CD14-positive monocyte (primary cell): ENCODE measurements around the gene CHD6. TPM values are rescaled to one million over a fixed set of nuclear protein-coding genes. Genes with fewer than 3 reads are reported as not detected.

Source experiments
- DNase-seq, 3 donors: peaks; one replicate each; pipeline ENCODE4 v3.0.0-alpha.2; 2011 to 2022
- H2AFZ ChIP-seq: 2 replicates; pipeline ENCODE4 v1.6.0; 2012; ENCODE audit warnings: mild to moderate bottlenecking, low read depth, low read length, inconsistent platforms; ENCODE audit not compliant: insufficient read depth, poor library complexity, severe bottlenecking
- H3K27ac ChIP-seq, 2 donors: 1 replicate in 1 of 2; 2 replicates in 1 of 2; pipeline ENCODE4 v1.5.1; 2012 to 2013; ENCODE audit warnings: low read length in 2 of 2, control low read depth in 1 of 2, inconsistent platforms in 1 of 2, low read depth in 1 of 2, mild to moderate bottlenecking in 1 of 2
- H3K27me3 ChIP-seq, 2 donors: one replicate each; pipeline versions ENCODE4 v1.6.0 to v1.6.1; 2011 to 2013; ENCODE audit warnings: low read length in 2 of 2; ENCODE audit not compliant: control insufficient read depth in 2 of 2, insufficient read depth in 2 of 2
- H3K36me3 ChIP-seq, 2 donors: replicated peaks in 1 of 2; 1 replicate in 1 of 2; 2 replicates in 1 of 2; pipeline versions ENCODE4 v1.5.1 to v1.6.1; 2012 to 2013; ENCODE audit warnings: low read length in 2 of 2, control low read depth in 1 of 2, inconsistent platforms in 1 of 2, mild to moderate bottlenecking in 1 of 2; ENCODE audit not compliant: insufficient read depth in 2 of 2, control insufficient read depth in 1 of 2
- H3K4me1 ChIP-seq, 2 donors: 1 replicate in 1 of 2; 2 replicates in 1 of 2; pipeline versions ENCODE4 v1.5.1 to v1.6.1; 2012 to 2013; ENCODE audit warnings: low read length in 2 of 2, control low read depth in 1 of 2, inconsistent platforms in 1 of 2, mild to moderate bottlenecking in 1 of 2, moderate library complexity in 1 of 2; ENCODE audit not compliant: insufficient read depth in 2 of 2, control insufficient read depth in 1 of 2
- H3K4me2 ChIP-seq: replicated peaks from 2 replicates; pipeline ENCODE3; 2012; ENCODE audit warnings: low read length, moderate library complexity, mild to moderate bottlenecking; ENCODE audit not compliant: poor library complexity, severe bottlenecking; ENCODE audit errors: extremely low read depth
- H3K4me3 ChIP-seq, 3 experiments: fragments of 200-600 bp in 1 of 3; sonication (generic) in 1 of 3; replicated peaks in 1 of 3; 1 replicate in 2 of 3; 2 replicates in 1 of 3; pipeline ENCODE4 v1.5.1; 2011 to 2013; ENCODE audit warnings: low read length in 3 of 3, mild to moderate bottlenecking in 3 of 3, control low read depth in 2 of 3, low read depth in 2 of 3, inconsistent platforms in 1 of 3, moderate library complexity in 1 of 3
- H3K79me2 ChIP-seq: 2 replicates; pipeline ENCODE4 v1.6.0; 2012; ENCODE audit warnings: mild to moderate bottlenecking, control low read depth, inconsistent platforms, low read length, moderate library complexity; ENCODE audit not compliant: insufficient read depth
- H3K9ac ChIP-seq: 2 replicates; pipeline ENCODE4 v1.6.0; 2017; ENCODE audit warnings: low read length, mild to moderate bottlenecking; ENCODE audit not compliant: insufficient read depth, poor library complexity, severe bottlenecking
- H3K9me3 ChIP-seq, 2 donors: replicated peaks in 1 of 2; 1 replicate in 1 of 2; 2 replicates in 1 of 2; pipeline versions ENCODE4 v1.5.1 to v1.6.1; 2012 to 2013; ENCODE audit warnings: low read length in 2 of 2, control low read depth in 1 of 2; ENCODE audit not compliant: control insufficient read depth in 1 of 2, insufficient read depth in 1 of 2
- H4K20me1 ChIP-seq: 2 replicates; pipeline ENCODE4 v1.6.0; 2012; ENCODE audit warnings: mild to moderate bottlenecking, low read length, control low read depth, moderate library complexity; ENCODE audit not compliant: insufficient read depth
- H3K27ac Mint-ChIP-seq, 7 donors: one replicate each; pipeline ENCODE4 v1.8.0; 2020; ENCODE audit warnings: mild to moderate bottlenecking in 7 of 7, mixed read lengths in 7 of 7, moderate library complexity in 6 of 7, inconsistent platforms in 2 of 7
- H3K27me3 Mint-ChIP-seq, 3 donors: one replicate each; pipeline ENCODE4 v1.8.0; 2021 to 2022; ENCODE audit warnings: low read depth in 3 of 3, mild to moderate bottlenecking in 3 of 3, mixed read lengths in 3 of 3, moderate library complexity in 3 of 3, inconsistent platforms in 1 of 3
- H3K36me3 Mint-ChIP-seq, 2 donors: one replicate each; pipeline ENCODE4 v1.8.0; 2020; ENCODE audit warnings: mixed read lengths in 2 of 2, inconsistent platforms in 1 of 2, mild to moderate bottlenecking in 1 of 2
- H3K4me1 Mint-ChIP-seq: one replicate; pipeline ENCODE4 v1.8.0; 2020; ENCODE audit warnings: mild to moderate bottlenecking, mixed read lengths
- H3K4me3 Mint-ChIP-seq, 2 donors: one replicate each; pipeline ENCODE4 v1.8.0; 2020; ENCODE audit warnings: mild to moderate bottlenecking in 2 of 2, mixed read lengths in 2 of 2, moderate library complexity in 1 of 2
- H3K9me3 Mint-ChIP-seq, 7 donors: one replicate each; pipeline ENCODE4 v1.8.0; 2020 to 2022; ENCODE audit warnings: mixed read lengths in 7 of 7, mild to moderate bottlenecking in 6 of 7, moderate library complexity in 6 of 7, inconsistent platforms in 2 of 7
- WGBS: methylation state at CpG from one replicate; pipeline ENCODE4 v1.1.5; 2013; ENCODE audit warnings: missing lambda C conversion rate; ENCODE audit not compliant: insufficient coverage; 5-methylcytosine and 5-hydroxymethylcytosine counted together
- intact Hi-C, 2 donors: fragments of 100-400 bp; cut with micrococcal nuclease; formaldehyde crosslinking; loops; one replicate each; pipeline versions ENCODE4 v1.15.0 to v1.15.1; 2023
- polyA plus RNA-seq, 3 donors: library from polyadenylated mRNA; depleted of rRNA in 1 of 3; unstranded in 2 of 3; stranded (reverse) in 1 of 3; fragments of 300-500 nt in 2 of 3; fragments of >200 nt in 1 of 3; fragmentation: Illumina TruSeq in 2 of 3; gene quantifications; 1 replicate in 2 of 3; 2 replicates in 1 of 3; pipeline ENCODE4 v1.2.3, GENCODE V29; 2012 to 2021
- TF ChIP-seq, protein P1 (sequence below): fragments of 200-600 bp; IDR thresholded peaks from one replicate; pipeline ENCODE4 v1.8.0; 2022; ENCODE audit warnings: antibody characterized with exemption, mild to moderate bottlenecking

Gene CHD6
- polyA plus RNA-seq, 3 donors: 12.9 to 19.6 (median 13.0) TPM

DNA sequence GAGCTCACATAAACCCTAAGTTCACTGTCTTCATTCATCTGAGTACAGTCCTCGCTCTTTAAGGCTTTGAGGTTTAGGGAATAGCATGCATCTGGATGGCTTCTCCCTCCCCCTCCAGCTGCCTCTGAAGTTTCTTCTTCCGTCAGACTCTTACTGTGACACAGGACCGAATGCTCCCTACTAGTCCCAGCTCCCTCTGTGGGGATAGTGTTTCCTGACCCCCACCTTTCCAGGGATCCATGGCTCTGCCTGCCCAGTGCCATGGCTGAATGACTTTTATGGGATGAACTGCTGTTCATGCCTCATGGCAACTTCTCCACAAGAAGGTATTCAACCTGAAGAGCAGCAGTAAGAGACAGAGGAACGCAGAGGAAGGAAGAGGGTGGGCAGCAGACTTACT, 171.7 kb downstream of the CHD6 start:
- H3K27me3 Mint-ChIP-seq: peaks cover 0 to 1% (median under 1%) of the 10 kb centered on the region in 3 donors
- TF ChIP-seq, protein P1, sequence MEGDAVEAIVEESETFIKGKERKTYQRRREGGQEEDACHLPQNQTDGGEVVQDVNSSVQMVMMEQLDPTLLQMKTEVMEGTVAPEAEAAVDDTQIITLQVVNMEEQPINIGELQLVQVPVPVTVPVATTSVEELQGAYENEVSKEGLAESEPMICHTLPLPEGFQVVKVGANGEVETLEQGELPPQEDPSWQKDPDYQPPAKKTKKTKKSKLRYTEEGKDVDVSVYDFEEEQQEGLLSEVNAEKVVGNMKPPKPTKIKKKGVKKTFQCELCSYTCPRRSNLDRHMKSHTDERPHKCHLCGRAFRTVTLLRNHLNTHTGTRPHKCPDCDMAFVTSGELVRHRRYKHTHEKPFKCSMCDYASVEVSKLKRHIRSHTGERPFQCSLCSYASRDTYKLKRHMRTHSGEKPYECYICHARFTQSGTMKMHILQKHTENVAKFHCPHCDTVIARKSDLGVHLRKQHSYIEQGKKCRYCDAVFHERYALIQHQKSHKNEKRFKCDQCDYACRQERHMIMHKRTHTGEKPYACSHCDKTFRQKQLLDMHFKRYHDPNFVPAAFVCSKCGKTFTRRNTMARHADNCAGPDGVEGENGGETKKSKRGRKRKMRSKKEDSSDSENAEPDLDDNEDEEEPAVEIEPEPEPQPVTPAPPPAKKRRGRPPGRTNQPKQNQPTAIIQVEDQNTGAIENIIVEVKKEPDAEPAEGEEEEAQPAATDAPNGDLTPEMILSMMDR: no peak
- H3K4me3 Mint-ChIP-seq: no peak overlapping the region
- no peak overlapping the region for H3K4me3 ChIP-seq
- DNase-seq: no peak
- H3K9me3 Mint-ChIP-seq: no peaks in the 10 kb centered on the region
- no peak overlapping the region for H3K4me2 ChIP-seq
- H3K27me3 ChIP-seq: no peaks in the 10 kb centered on the region
- H3K36me3 ChIP-seq: peaks cover 59 to 94% of the 10 kb centered on the region in 2 donors
- peaks cover 9% of the 10 kb centered on the region for H3K4me1 Mint-ChIP-seq
- no peak overlapping the region for H3K27ac ChIP-seq
- no peaks in the 10 kb centered on the region for H3K79me2 ChIP-seq
- peak overlapping the region in 2 of 7 donors; percentile 7 to 82 for H3K27ac Mint-ChIP-seq
- H3K4me1 ChIP-seq: peaks cover 6 to 9% of the 10 kb centered on the region in 2 donors
- H3K36me3 Mint-ChIP-seq: peaks cover 82 to 84% of the 10 kb centered on the region in 2 donors
- H4K20me1 ChIP-seq: no peaks in the 10 kb centered on the region
- no peak overlapping the region for H2AFZ ChIP-seq
- no peak overlapping the region for H3K9ac ChIP-seq
- no peaks in the 10 kb centered on the region for H3K9me3 ChIP-seq
- WGBS: no CpG with 5 or more reads among the region's 4 CpGs
- intact Hi-C loops: no loop called here

DNA sequence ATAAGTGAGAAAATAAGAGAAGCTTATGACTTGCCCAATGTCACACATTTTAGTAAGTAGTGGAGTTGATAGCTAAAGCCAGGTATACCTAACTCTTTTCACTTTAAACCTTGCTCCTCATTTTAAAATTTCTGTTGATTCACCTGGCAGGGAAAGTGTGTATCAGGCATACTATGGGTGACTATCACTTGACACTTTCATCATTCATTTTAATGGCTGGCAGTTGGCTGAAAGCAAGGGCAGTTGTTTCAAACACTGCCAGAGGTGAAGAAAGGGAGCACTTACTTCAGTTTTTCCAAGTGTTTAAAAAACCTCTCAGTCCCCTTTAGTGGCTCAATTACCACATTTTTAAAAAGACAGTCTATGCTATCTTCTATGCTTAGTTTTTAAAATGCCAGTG, 173.4 kb downstream of the CHD6 start:
- H3K79me2 ChIP-seq: no peaks in the 10 kb centered on the region
- no peak overlapping the region for H3K4me2 ChIP-seq
- no peak overlapping the region for H3K4me3 ChIP-seq
- H3K36me3 ChIP-seq: peaks cover 58 to 94% of the 10 kb centered on the region in 2 donors
- DNase-seq: no peak
- H3K4me1 ChIP-seq: peaks cover 6 to 9% of the 10 kb centered on the region in 2 donors
- Mint-ChIP-seq H3K36me3 (peaks cover 79 to 82% of the 10 kb centered on the region in 2 donors), H3K9me3 (no peaks in the 10 kb centered on the region), H3K27ac (no peak overlapping the region), H3K4me3 (no peak overlapping the region), H3K27me3 (peaks cover 0 to 2% (median 1%) of the 10 kb centered on the region in 3 donors), H3K4me1 (peaks cover 9% of the 10 kb centered on the region)
- intact Hi-C loops: no loop called here
- no peaks in the 10 kb centered on the region for H3K27me3 ChIP-seq
- TF ChIP-seq, protein P1: no peak
- H3K9me3 ChIP-seq: no peaks in the 10 kb centered on the region
- no peak overlapping the region for H2AFZ ChIP-seq
- H3K27ac ChIP-seq: no peak overlapping the region
- H4K20me1 ChIP-seq: no peaks in the 10 kb centered on the region
- no peak overlapping the region for H3K9ac ChIP-seq
